H1 (cell line): ENCODE measurements around the gene MYO1F. TPM values are rescaled to one million over a fixed set of nuclear protein-coding genes. Genes with fewer than 3 reads are reported as not detected.

Experiments used
- CTCF ChIA-PET: fragments of 300-600 bp; sonication (Branson Sonifier 250); formaldehyde crosslinking; loops from one replicate; lab custom pipeline; 2021; ENCODE audit not compliant: partially characterized antibody; lab: Charles Lee
- POLR2A ChIA-PET: fragments of 300-600 bp; sonication (Branson Sonifier 250); formaldehyde crosslinking; loops from one replicate; lab custom pipeline; 2021; ENCODE audit warnings: inconsistent platforms; ENCODE audit not compliant: partially characterized antibody; lab: Charles Lee
- DNase-seq, 2 experiments: peaks; one replicate each; pipeline versions ENCODE4 v3.0.0 to v3.0.0-alpha.2; 2010 to 2022; ENCODE audit warnings: low spot score in 2 of 2, low read depth in 1 of 2, mixed read lengths in 1 of 2
- FAIRE-seq: peaks from 2 replicates; lab custom pipeline; 2011; peaks lifted over from hg19 to GRCh38; lab: Jason Lieb, UNC
- H2AFZ ChIP-seq: 2 replicates; pipeline ENCODE4 v1.8.1; 2012; ENCODE audit warnings: low read length, inconsistent platforms
- H2AK5ac ChIP-seq: 2 replicates; pipeline ENCODE4 v1.6.1; 2013; ENCODE audit warnings: low read depth, low read length
- H2BK120ac ChIP-seq: replicated peaks from 2 replicates; pipeline ENCODE3; 2013; ENCODE audit warnings: low read depth, low read length, inconsistent platforms
- H2BK12ac ChIP-seq: 2 replicates; pipeline ENCODE4 v1.6.1; 2013; ENCODE audit warnings: low read depth, low read length
- H2BK15ac ChIP-seq: 2 replicates; pipeline ENCODE4 v1.6.1; 2013; ENCODE audit warnings: low read length
- H2BK20ac ChIP-seq: 2 replicates; pipeline ENCODE4 v1.6.1; 2013; ENCODE audit warnings: low read length
- H2BK5ac ChIP-seq: 2 replicates; pipeline ENCODE4 v1.6.1; 2013; ENCODE audit warnings: low read depth, low read length
- H3K14ac ChIP-seq: 2 replicates; pipeline ENCODE4 v1.6.1; 2013; ENCODE audit warnings: inconsistent platforms; ENCODE audit not compliant: insufficient read length
- H3K18ac ChIP-seq: 2 replicates; pipeline ENCODE4 v1.6.1; 2013; ENCODE audit warnings: low read length; ENCODE audit errors: extremely low read depth
- H3K23ac ChIP-seq: 2 replicates; pipeline ENCODE4 v1.6.1; 2013; ENCODE audit warnings: inconsistent platforms; ENCODE audit not compliant: insufficient read length
- H3K23me2 ChIP-seq: 2 replicates; pipeline ENCODE4 v1.6.1; 2013; ENCODE audit warnings: low read depth, low read length
- H3K27ac ChIP-seq: 2 replicates; pipeline ENCODE4 v1.6.1; 2011; ENCODE audit warnings: low read depth, low read length, inconsistent platforms
- H3K27me3 ChIP-seq, 4 experiments: replicated peaks in 1 of 4; 1 replicate in 1 of 4; 2 replicates in 3 of 4; pipeline versions ENCODE4 v1.6.1 to v1.8.1; 2011 to 2013; ENCODE audit warnings: low read length in 3 of 4, mild to moderate bottlenecking in 3 of 4, inconsistent platforms in 2 of 4, mixed read lengths in 2 of 4, moderate library complexity in 1 of 4; ENCODE audit not compliant: control insufficient read depth in 3 of 4, insufficient read depth in 3 of 4; ENCODE audit errors: extremely low read depth in 1 of 4
- H3K36me3 ChIP-seq, 4 experiments: 2 replicates each; pipeline versions ENCODE4 v1.6.1 to v1.8.1; 2011 to 2013; ENCODE audit warnings: mild to moderate bottlenecking in 4 of 4, low read length in 3 of 4, moderate library complexity in 2 of 4, control low read depth in 1 of 4, inconsistent platforms in 1 of 4; ENCODE audit not compliant: insufficient read depth in 4 of 4, control insufficient read depth in 2 of 4
- H3K4ac ChIP-seq: replicated peaks from 2 replicates; pipeline ENCODE3; 2013; ENCODE audit warnings: low read length, low read depth, mixed read lengths, inconsistent platforms; ENCODE audit not compliant: insufficient read length
- H3K4me1 ChIP-seq, 4 experiments: replicated peaks in 1 of 4; 1 replicate in 1 of 4; 2 replicates in 3 of 4; pipeline versions ENCODE4 v1.6.1 to v1.8.1; 2011 to 2013; ENCODE audit warnings: low read length in 3 of 4, inconsistent platforms in 2 of 4, mixed read lengths in 1 of 4; ENCODE audit not compliant: insufficient read depth in 4 of 4, control insufficient read depth in 3 of 4
- H3K4me2 ChIP-seq, 2 experiments: 2 replicates each; pipeline versions ENCODE4 v1.6.1 to v1.8.1; 2011 to 2013; ENCODE audit warnings: low read depth in 2 of 2, low read length in 2 of 2, control low read depth in 1 of 2, inconsistent platforms in 1 of 2, mild to moderate bottlenecking in 1 of 2; ENCODE audit not compliant: insufficient read depth in 1 of 2
- H3K4me3 ChIP-seq, 4 experiments: fragments of 200-600, 300-600 bp in 1 of 4; sonication (generic), shearing (Covaris generic), sonication (Bioruptor Twin) in 1 of 4; 2 replicates each; pipeline versions ENCODE4 v1.5.1 to v1.8.1; 2011 to 2016; ENCODE audit warnings: low read length in 4 of 4, low read depth in 3 of 4, control low read depth in 2 of 4, inconsistent platforms in 2 of 4, mild to moderate bottlenecking in 2 of 4, mixed read lengths in 1 of 4, moderate library complexity in 1 of 4; ENCODE audit not compliant: insufficient read depth in 2 of 4; ENCODE audit errors: extremely low read depth in 1 of 4
- H3K56ac ChIP-seq: replicated peaks from 2 replicates; pipeline ENCODE3; 2013; ENCODE audit warnings: low read depth, mild to moderate bottlenecking, mixed read lengths, low read length, inconsistent platforms; ENCODE audit not compliant: insufficient read length
- H3K79me1 ChIP-seq: 2 replicates; pipeline ENCODE4 v1.6.1; 2013; ENCODE audit warnings: low read depth, low read length, control low read depth
- H3K79me2 ChIP-seq, 2 experiments: 2 replicates each; pipeline versions ENCODE4 v1.6.1 to v1.8.1; 2012 to 2013; ENCODE audit warnings: low read length in 2 of 2, mild to moderate bottlenecking in 2 of 2, inconsistent platforms in 1 of 2; ENCODE audit not compliant: insufficient read depth in 2 of 2, control insufficient read depth in 1 of 2
- H3K9ac ChIP-seq, 4 experiments: replicated peaks in 1 of 4; 1 replicate in 1 of 4; 2 replicates in 3 of 4; pipeline versions ENCODE4 v1.6.1 to v1.8.1; 2011 to 2013; ENCODE audit warnings: low read depth in 3 of 4, low read length in 3 of 4, control low read depth in 2 of 4, mild to moderate bottlenecking in 2 of 4, moderate library complexity in 2 of 4, inconsistent platforms in 1 of 4; ENCODE audit errors: extremely low read depth in 1 of 4
- H3K9me3 ChIP-seq, 2 experiments: 2 replicates each; pipeline versions ENCODE4 v1.6.1 to v1.8.1; 2012 to 2013; ENCODE audit warnings: mild to moderate bottlenecking in 2 of 2, moderate library complexity in 2 of 2, control low read depth in 1 of 2, inconsistent platforms in 1 of 2, low read depth in 1 of 2, low read length in 1 of 2, mixed read lengths in 1 of 2; ENCODE audit not compliant: insufficient read depth in 2 of 2
- H4K20me1 ChIP-seq, 2 experiments: replicated peaks in 1 of 2; 2 replicates each; pipeline versions ENCODE3 to v1.8.1; 2011 to 2013; ENCODE audit warnings: inconsistent platforms in 2 of 2, low read length in 2 of 2, mild to moderate bottlenecking in 1 of 2; ENCODE audit not compliant: insufficient read depth in 2 of 2, control insufficient read depth in 1 of 2
- H4K5ac ChIP-seq: 2 replicates; pipeline ENCODE4 v1.6.1; 2013; ENCODE audit warnings: low read length, low read depth, mixed read lengths, inconsistent platforms; ENCODE audit not compliant: insufficient read length
- H4K8ac ChIP-seq: 2 replicates; pipeline ENCODE4 v1.8.0; 2013; ENCODE audit warnings: mild to moderate bottlenecking, moderate library complexity, low read length, inconsistent platforms; ENCODE audit not compliant: insufficient read depth; ENCODE audit errors: extremely low read depth
- H4K91ac ChIP-seq: replicated peaks from 2 replicates; pipeline ENCODE3; 2013; ENCODE audit warnings: low read length, mixed read lengths, inconsistent platforms; ENCODE audit not compliant: insufficient read length
- BCL11A ChIP-seq, 2 experiments: IDR thresholded peaks; one replicate each; pipeline ENCODE4 v1.6.1; 2011; ENCODE audit warnings: low read depth in 2 of 2, low read length in 2 of 2, mild to moderate bottlenecking in 2 of 2
- CBX8 ChIP-seq: fragments of 300-800, 300-1000 bp; sonication (generic); IDR thresholded peaks from 2 replicates; pipeline ENCODE4 v1.7.1; 2016; ENCODE audit warnings: low read depth, low read length, borderline replicate concordance
- CHD1 ChIP-seq: IDR thresholded peaks from 2 replicates; pipeline ENCODE4 v1.6.1; 2012; ENCODE audit warnings: low read depth, low read length, improper control_type of control experiment
- CREB1 ChIP-seq: IDR thresholded peaks from 2 replicates; pipeline ENCODE4 v1.6.1; 2012; ENCODE audit warnings: inconsistent platforms
- EZH2 ChIP-seq: fragments of 200-600 bp; sonication (generic); IDR thresholded peaks from 2 replicates; pipeline ENCODE4 v1.7.1; 2012; ENCODE audit warnings: low read depth, mild to moderate bottlenecking, moderate library complexity, low read length, inconsistent platforms; ENCODE audit not compliant: severe bottlenecking
- HDAC2 ChIP-seq, 2 experiments: fragments of 300-600 bp in 1 of 2; sonication (generic) in 1 of 2; IDR thresholded peaks; 2 replicates each; pipeline ENCODE4 v1.6.1; 2011 to 2012; ENCODE audit warnings: low read depth in 2 of 2, low read length in 2 of 2, mild to moderate bottlenecking in 2 of 2, moderate library complexity in 2 of 2, borderline replicate concordance in 1 of 2, inconsistent platforms in 1 of 2
- JUN ChIP-seq: IDR thresholded peaks from 2 replicates; pipeline ENCODE4 v1.6.1; 2011; ENCODE audit warnings: low read depth, mild to moderate bottlenecking, improper control_type of control experiment, low read length
- RNF2 ChIP-seq: fragments of 200-900, 300-1000 bp; sonication (generic); IDR thresholded peaks from 2 replicates; pipeline ENCODE4 v1.7.1; 2016; ENCODE audit warnings: borderline replicate concordance, low read depth, mild to moderate bottlenecking, antibody characterized with exemption, low read length; ENCODE audit not compliant: poor library complexity, severe bottlenecking; ENCODE audit errors: missing control alignments
- TEAD4 ChIP-seq: IDR thresholded peaks from 2 replicates; pipeline ENCODE4 v1.6.1; 2012; ENCODE audit warnings: low read depth, low read length, inconsistent platforms, mixed read lengths
- WGBS, 2 experiments: shearing (Covaris generic) in 1 of 2; methylation state at CpG; one replicate each; pipeline versions ENCODE4 v1.1.6 to v1.1.7; 2013 to 2015; ENCODE audit warnings: low lambda C conversion rate in 2 of 2, mixed read lengths in 2 of 2, inconsistent platforms in 1 of 2, low coverage in 1 of 2, missing lambda C conversion rate in 1 of 2; ENCODE audit not compliant: insufficient replicate concordance in 2 of 2, insufficient coverage in 1 of 2, insufficient read length in 1 of 2; ENCODE audit errors: extremely low coverage in 1 of 2, missing lambda C conversion rate in 1 of 2; 5-methylcytosine and 5-hydroxymethylcytosine counted together
- polyA plus RNA-seq, 7 experiments: library from polyadenylated mRNA; depleted of rRNA in 3 of 7; stranded (reverse) in 5 of 7; unstranded in 2 of 7; fragments of >200 nt in 5 of 7; fragments of 200-250 nt in 2 of 7; gene quantifications; 1 replicate in 5 of 7; 2 replicates in 1 of 7; 4 replicates in 1 of 7; pipeline versions ENCODE4 v1.2.1 to v1.2.3, GENCODE V29; 2011 to 2013; ENCODE audit warnings: missing spikeins in 2 of 7, mixed read lengths in 2 of 7
- total RNA-seq: library from RNA; stranded (reverse); fragmentation: NEBNext Ultra II Directional; extraction: Animal tissue kit (Norgen Biotek cat#: 25700); gene quantifications from 2 replicates; pipeline ENCODE4 v1.2.1, GENCODE V29; 2021

MYO1F gene
- total and polyA plus RNA-seq, 2 of the 8 experiments (the other 6 are each of a cell fraction or from before 2014, with no cell fraction given), result 1.4 to 4.6 TPM

DNA sequence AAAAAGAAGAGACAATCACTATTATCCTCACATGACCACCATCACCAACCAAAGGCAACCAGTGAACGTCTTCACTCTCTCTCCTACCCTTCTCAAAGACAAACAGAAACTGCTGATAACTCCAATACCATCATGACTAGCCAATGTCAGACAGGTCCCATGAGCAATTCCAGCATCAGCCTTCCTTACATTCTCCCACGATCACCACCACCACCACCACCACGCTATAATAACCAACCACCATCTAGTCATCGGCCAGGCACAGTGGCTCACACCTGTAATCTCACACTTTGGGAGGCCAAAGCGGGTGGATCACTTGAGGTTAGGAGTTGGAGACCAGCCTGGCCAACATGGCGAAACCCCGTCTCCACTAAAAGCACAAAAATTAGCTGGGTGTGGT lies 3.9 kb downstream of the MYO1F start:
- H3K23ac ChIP-seq, result no peak overlapping the region
- WGBS, 2 experiments, result 96% methylated on average over 7 of the region's 7 CpGs; no CpG with 5 or more reads in 1 of the 2 experiments
- CTCF ChIA-PET, result interaction anchor here (0.6 kb wide), 1 partner anchor 15 kb away, joined by 6 read pairs; no protein-coding TSS in a partner anchor
- no peaks in the 10 kb centered on the region; the same call in 1 of the 2 replicates for H3K79me1 ChIP-seq
- TF ChIP-seq CHD1 (no peak), TEAD4 (no peak), RNF2 (no peak), JUN (no peak), HDAC2 (IDR thresholded peaks at IDR 0.05; ENCODE audit: borderline replicate concordance in 1 of 2, low read depth in 2 of 2, low read length in 2 of 2) (no peak), EZH2 (no peak), CREB1 (no peak), CBX8 (no peak), BCL11A (IDR thresholded peaks at IDR 0.05; ENCODE audit: low read depth in 2 of 2, low read length in 2 of 2) (no peak)
- no peaks in the 10 kb centered on the region for H3K79me2 ChIP-seq
- no peak overlapping the region for H3K4me2 ChIP-seq
- H3K27me3 ChIP-seq, result no peaks in the 10 kb centered on the region
- no peaks in the 10 kb centered on the region for H4K20me1 ChIP-seq
- no peak overlapping the region for H2AK5ac ChIP-seq
- no peak overlapping the region for H2BK12ac ChIP-seq
- peaks cover 0 to 6% (median 1%) of the 10 kb centered on the region in 4 experiments; a peak in 2 of 7 replicates for H3K4me1 ChIP-seq
- H3K27ac ChIP-seq, result no peak overlapping the region
- no peak overlapping the region for H4K5ac ChIP-seq
- no peak overlapping the region for H3K4me3 ChIP-seq
- no peak overlapping the region for H3K9ac ChIP-seq
- FAIRE-seq (no peak), DNase-seq (no peak)
- no peak overlapping the region for H4K91ac ChIP-seq
- H2BK15ac ChIP-seq, result no peak overlapping the region
- no peak overlapping the region for H2BK20ac ChIP-seq
- H2BK120ac ChIP-seq, result no peak overlapping the region
- peaks cover 5% of the 10 kb centered on the region; the same call in 1 of the 2 replicates for H3K23me2 ChIP-seq
- H4K8ac ChIP-seq, result no peak overlapping the region
- H3K36me3 ChIP-seq, result no peaks in the 10 kb centered on the region
- H3K18ac ChIP-seq, result no peak overlapping the region
- POLR2A ChIA-PET, result no interaction called here
- no peak overlapping the region for H3K4ac ChIP-seq
- H2BK5ac ChIP-seq, result no peak overlapping the region
- no peaks in the 10 kb centered on the region for H3K9me3 ChIP-seq
- H3K14ac ChIP-seq, result no peak overlapping the region
- no peak overlapping the region for H2AFZ ChIP-seq
- H3K56ac ChIP-seq, result no peak overlapping the region
